ENCODE measurements around the gene SLC2A9.
A peak's percentile ranks its signal among the peaks of the same experiment; 100 is the strongest.

Gene SLC2A9

DNA sequence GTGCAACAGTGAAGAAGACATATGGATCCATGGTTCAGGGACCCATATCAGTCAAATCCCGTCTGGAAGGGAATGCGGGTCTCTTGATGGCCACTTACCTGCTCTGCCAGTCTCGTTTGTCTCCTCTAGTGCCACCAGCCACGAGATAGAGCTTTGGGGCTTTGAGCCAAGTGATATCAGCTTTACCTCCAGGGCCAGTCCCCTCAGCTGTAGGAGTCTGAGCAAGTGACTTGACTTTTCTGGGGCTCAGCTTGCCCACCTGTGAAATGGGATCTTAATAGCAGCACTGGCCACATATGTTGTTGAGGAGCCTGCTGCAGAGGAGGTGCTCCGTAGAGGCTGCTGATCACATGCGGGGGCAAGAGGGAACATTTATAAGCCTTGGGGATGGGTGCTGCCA is 1.2 kb downstream of the SLC2A9 start:
- no peak for DNase-seq (ENCODE audit: low read depth in 3 of 3, low spot score in 1 of 3)

DNA sequence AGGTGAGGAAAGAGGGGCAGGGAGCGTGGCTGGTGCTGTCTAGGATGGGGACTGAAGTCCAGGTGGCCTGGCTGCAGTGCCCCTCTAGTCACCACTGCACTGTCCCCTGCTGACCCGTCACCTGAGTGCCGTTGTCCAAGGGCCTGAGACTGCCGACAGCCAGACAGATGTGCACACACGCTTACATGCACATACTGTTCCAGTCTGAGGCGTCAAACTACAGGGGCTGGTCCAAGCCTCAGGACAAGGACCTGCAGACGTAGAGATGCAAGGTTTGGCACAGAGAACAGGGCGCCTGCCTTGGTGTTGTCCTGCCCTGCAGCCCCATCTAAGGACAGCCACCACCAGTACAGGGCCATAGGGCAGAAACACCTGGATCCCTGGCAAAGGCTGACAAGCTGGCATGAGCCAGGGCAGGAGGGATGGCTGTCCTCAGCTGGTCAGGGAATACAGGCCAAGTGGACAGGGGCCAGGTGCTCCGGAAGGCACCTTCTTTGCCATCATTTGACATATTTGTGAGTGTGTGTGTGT is 1.7 kb downstream of the SLC2A9 start:
- DNase-seq (ENCODE audit: low read depth in 3 of 3, low spot score in 1 of 3) = no peak

DNA sequence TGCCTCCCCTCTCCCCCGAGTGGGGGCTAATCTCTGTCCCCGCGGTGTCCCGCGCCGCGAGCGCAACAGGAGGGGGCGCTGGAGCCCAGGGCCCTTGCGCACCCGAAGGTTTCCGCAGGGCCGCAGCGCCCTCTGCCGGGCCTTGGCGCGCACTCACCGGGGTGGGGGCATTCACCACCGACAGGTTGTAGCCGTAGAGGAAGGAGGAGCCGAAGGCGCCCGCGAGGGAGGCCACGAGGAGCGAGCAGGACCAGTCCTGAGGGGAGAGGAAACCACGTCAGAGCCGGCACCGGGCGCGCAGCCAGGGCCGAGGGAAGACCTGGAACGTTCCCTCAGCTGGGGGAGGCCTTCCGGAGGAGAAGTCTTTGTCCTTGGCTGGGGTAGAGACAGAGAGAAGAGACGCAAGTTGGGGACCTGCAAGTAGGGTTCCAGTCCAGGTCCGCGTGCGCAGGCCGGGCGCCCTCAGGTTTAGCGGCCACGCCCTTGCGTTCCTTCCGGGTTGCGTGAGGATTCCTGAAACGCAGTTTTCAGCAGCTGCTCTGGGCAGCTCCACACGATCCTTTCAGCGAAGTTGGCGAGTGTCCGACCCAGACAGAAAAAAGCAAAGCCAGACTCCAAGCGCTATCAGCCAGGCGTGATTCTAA is 2.4 kb downstream of the SLC2A9 start:
- peak; percentile 74 to 85 (median 81) for DNase-seq (ENCODE audit: low read depth in 3 of 3, low spot score in 1 of 3)

DNA sequence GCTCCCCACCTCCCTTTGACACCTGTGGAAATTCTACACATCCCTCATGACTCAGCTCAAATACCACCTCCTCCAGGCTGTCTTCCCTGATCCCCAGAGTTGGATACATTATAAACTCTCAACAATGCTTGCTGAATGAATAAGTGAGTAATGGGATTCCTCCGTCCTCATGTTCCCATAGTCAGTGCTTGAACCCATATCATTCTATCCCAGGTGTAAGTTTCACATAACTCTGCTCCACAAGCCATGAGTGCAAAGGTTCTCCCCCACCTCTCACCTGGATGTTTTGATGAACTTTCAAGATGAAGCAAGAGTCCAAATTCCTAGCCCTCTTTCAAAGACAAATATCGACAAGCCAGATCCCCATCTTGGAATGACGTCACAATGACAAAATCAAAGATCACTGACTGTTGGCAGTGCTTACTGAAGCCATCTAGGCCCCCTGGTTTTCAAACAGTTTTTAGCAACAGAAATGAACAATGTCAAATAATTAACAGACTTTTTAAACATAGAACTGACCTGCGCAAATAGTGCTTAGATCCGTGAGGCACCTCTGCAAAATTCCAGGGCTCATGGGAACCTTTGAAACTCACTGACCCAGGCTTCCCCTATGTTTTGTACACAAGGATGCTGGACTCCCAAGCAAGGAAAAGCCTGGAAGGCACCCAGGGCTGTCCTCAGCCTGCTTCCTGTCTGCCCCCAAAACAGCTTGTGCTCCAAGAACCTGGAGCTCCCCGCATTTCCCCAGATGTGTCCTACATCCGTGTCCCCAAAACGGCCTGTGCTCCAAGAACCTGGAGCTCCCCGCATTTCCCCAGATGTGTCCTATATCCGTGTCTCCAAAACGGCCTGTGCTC is 4.0 kb downstream of the SLC2A9 start:
- no peak for DNase-seq (ENCODE audit: low read depth in 3 of 3, low spot score in 1 of 3)

DNA sequence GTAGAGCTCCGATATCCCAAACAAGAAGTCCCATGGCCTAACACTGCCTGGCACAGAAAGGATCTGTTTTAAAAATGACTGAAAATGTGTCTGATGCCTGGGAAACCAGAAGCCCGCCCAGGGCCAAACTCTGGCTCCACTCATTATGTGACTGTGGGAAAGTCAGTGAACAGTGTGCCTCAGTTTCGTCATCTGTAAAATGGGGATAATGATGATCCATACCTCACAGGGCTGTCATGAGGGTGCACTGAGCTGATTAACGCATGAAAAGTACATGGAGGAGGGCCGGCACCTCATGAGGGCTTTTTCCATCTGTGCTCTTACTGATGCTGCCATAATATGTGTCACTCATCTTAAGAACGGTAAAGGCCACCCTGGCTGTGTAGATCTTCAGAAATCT is 5.1 kb downstream of the SLC2A9 start:
- DNase-seq (ENCODE audit: low read depth in 3 of 3, low spot score in 1 of 3) = no peak

DNA sequence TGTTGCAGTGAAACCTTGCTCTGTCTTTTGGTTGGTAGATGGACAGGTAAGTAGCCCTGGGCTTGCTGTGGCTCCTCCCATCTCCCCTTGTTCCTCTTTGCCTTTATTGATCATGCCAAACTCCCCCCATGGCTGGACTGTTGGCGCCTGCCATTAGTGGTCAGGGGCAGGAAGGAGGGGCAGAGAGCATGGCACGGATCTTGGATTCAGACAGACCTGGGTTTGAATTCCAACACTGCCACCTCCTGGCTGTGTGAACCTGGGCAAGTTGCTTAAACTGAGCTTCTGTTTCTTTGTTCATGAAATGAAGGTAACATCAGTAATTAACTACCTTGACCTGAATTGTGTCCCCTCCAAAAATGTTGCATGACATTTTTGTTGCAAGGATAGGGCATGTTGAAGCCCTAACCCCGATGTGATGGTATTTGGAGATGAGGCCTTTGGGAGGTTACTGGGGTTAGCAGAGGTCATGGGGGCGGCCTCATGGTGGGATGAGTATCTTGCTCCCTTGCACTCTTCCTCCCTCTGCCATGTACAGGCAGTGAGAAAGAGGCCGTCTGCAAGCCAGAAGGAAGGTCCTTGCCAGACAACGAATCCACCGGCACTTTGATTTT is 6.0 kb downstream of the SLC2A9 start:
- no peak for DNase-seq (ENCODE audit: low read depth in 3 of 3, low spot score in 1 of 3)

DNA sequence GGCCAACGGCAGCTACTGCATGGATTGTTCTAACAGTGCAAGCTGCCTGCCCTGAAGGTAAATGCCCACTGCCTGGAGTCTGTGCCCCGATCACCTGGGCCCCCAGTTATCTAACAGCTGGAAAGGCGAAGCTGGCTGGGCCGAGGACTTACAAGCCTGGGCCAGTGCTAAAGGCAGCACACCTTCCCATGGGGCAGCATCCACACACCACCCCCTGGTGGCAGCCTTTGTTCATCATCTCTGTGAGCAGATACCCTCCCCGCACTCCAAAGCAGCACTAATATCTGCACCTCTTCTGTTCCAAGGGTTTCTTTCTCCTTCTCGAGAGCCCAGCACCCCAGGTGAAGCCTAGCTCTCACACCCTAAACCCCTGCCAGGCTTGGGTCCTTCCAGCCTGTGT is 7.6 kb downstream of the SLC2A9 start:
- no peak for DNase-seq (ENCODE audit: low read depth in 3 of 3, low spot score in 1 of 3)

DNA sequence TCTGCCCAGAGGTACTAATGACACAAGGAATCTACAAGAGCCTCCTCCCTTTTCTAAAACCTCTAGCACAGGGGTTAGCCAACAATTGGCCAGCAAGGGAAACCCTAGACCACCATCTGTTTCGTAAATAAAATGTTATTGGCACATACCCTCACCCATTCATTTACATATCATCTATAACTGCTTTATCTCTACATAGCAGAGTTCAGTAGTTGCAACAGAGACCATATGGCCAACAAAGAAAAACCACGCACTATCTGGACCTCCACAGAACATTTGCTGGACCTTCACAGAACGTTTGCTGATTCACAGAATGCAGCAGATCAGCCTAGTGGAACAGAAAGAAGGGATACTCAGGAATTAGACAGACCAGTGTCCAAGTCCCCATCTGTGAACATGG is 9.4 kb downstream of the SLC2A9 start:
- DNase-seq (ENCODE audit: low read depth in 3 of 3, low spot score in 1 of 3) = no peak

DNA sequence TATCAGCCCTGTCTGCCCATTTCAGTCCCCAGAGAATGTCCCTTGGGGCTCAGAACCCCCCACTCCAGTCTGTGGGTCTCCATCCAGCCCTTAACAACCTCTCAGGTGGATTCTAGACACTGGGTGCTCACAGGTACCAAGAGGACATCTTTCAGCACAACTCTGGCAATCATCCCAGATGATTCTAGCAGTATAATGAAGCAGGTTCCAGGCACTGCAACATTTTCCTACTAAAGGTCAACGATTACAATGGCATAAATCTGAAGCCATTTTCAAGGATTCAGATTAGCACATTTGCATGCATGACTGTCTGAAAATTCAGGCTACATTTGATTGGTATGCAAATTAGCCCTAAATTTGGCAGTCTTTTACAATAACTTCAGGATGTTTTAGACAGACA is 10.0 kb downstream of the SLC2A9 start:
- DNase-seq (ENCODE audit: low read depth in 3 of 3, low spot score in 1 of 3) = no peak

DNA sequence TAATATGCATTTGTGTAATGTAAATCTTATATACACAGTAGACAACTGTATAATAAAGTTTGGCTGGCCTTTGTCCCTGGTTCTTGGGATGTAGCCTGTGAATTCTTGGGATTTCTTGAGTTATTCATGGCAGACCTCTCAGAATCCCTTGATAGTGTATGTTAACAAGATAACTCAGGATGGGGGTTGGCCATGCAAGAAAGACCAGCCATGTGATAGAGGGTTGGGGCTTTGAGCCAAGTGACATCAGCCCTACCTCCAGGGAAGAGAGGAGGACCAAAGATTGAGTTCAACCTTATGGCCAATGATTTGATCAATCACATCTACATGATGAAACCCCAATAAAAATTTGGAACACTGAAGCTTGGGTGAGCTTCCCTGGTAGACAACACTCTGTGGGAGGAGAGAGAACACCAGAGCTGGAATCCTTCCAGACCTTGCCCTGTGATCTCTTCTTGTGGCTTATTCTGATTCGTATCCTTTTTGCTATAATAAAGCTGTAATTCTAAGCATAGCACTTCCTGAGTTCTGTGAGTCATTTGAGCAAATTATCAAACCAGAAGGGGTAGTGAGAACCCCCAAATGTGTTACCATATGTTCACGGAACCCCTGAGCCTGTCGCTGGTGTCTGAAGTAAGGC is 11.3 kb downstream of the SLC2A9 start:
- no peak for DNase-seq (ENCODE audit: low read depth in 3 of 3, low spot score in 1 of 3)

DNA sequence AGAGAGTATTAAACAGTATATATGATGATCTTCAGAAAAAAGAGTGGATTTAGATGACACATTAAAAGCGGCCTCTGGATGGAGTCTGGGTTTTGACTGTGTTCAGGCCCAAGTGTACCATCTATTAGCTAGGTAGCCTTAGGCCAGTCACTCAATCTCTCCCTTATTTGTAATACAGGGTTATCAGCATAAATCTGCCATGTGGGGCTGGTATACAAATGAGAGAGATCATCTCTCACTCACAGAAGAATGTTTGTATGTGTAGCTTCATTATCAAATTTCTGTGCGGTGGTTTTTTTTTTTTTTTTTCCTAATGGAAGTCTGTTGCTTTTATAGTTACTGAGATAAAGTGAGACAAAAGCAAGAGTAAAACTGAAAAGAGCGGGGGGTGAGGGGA is 12.7 kb downstream of the SLC2A9 start:
- DNase-seq (ENCODE audit: low read depth in 3 of 3, low spot score in 1 of 3) = no peak

DNA sequence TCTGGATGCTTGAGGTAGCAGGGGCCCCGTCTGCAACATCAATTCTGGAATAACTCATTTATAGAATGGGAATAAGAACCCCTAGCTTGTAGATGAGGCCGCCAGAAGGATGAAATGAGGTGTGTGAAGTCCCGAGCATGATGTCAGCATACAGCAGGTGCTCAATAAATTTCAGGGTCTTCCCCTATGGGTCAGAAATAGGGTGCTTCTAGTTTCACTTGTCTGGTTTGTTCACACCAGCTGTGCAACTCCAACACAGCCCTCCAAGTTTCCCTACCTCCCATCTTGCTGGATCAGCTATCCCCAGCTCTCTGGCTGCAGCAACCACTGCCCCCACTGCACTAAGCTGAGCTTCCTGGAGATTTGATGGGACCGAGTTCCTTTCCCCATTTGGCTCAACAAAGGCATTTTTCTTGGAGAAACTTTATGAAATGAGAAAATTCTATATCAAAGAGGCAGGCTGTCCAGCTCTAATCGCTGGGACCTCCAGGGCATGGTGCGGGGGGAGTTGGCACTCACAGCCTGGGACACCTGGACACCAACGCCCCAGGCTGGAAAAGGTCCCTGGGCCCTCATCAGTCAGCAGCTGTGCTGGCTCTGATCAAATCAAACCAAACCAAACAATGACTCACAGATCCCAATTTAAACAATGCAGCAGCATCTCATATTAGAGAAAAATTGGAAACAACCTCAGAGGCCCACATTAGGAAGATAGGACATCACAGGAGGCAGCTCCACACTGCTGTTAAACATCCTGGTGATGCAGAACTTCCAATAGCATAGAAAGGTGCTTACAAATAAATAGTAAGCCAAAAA is 13.3 kb downstream of the SLC2A9 start:
- DNase-seq (ENCODE audit: low read depth in 3 of 3, low spot score in 1 of 3) = no peak

DNA sequence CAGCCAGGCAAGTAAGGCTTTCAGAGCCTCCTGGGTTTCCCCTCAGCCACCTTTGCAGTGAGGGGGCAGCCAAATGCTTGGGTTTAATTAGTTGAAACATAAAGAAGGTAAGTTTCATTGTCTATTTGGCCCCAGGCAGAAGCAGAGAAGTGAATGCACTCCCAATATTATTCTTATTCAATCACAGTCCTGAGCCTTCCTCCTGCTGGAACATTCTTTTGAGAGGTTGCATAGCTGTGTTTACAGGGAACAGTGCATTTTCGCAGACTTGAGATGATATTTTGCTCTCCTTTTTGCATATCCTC is 13.9 kb downstream of the SLC2A9 start:
- DNase-seq (ENCODE audit: low read depth in 3 of 3, low spot score in 1 of 3) = no peak

DNA sequence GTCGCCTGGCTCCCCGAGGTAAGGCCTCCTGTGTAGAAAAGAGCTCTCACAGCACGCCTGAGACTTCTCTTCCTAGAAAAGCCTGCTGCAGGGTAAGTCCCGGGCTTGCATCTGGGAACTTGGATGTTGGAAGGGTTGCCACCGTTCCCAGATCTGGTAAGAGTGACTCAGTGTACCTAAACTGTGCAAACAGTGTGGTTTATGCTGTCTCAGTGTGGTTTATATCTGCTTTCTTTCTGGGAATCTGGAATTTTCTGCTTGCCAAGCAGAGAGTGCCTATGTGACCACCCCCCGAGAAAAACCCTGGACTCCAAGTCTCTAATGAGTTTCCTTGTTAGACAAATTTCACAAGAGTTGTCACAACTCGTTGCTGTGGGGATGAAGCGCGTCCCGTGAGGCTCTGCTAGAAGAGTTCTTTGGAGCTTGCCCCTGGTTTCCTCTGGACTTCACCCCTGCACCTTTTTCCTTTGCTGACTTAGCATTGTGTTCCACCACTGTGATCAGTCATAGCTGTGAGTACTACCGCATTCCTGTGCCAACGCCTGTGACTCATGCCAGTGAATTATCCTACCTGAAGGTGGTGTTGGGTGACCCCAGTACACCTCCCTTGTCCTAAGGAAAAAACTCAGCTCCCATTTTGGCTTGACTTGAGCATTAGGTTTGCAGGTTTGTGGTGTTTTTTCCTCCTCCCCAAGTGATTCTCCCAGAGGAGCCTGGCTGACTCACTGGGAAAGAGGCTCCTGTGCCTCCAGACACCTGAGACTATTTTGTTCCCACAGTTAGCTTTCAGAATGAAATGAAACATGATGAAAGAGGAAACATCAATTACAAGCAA is 14.5 kb downstream of the SLC2A9 start:
- no peak for DNase-seq (ENCODE audit: low read depth in 3 of 3, low spot score in 1 of 3)

DNA sequence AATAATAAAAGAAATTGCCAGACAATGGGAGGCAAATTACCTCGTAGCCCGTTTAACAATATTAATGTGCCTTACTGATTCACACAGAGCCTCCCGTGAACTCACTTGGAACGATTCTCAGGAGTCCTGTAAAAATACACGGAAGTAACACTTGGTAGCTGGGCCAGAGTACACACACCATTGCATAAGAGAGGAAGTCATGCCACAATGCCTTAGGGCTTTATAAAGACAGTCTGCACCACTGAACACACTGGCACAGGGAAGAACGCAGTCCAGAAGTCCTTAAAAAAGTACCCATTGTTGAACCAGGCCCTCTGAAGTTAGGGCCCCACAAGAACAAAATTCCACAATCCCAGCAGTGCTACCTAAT is 15.1 kb downstream of the SLC2A9 start:
- no peak for DNase-seq (ENCODE audit: low read depth in 3 of 3, low spot score in 1 of 3)

DNA sequence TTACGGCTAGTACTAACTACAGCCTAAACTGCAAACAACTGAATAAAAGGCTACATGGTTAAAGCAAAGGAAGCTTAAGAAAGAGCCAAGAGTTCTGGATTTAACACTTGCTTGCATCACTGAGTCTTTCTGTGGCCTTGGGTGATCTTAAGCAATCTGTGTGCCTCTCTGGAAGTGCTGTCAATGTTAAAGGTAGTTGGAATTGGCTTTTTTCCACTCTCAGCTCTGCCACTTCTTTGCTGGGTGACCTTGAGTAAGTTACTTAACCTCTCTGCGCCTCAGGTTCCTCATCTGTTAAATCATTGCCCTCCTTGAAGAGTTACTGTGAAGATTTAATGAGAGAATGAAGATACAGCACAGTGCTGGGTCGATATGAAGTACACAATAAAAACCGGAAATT is 15.7 kb downstream of the SLC2A9 start:
- DNase-seq (ENCODE audit: low read depth in 3 of 3, low spot score in 1 of 3) = no peak

DNA sequence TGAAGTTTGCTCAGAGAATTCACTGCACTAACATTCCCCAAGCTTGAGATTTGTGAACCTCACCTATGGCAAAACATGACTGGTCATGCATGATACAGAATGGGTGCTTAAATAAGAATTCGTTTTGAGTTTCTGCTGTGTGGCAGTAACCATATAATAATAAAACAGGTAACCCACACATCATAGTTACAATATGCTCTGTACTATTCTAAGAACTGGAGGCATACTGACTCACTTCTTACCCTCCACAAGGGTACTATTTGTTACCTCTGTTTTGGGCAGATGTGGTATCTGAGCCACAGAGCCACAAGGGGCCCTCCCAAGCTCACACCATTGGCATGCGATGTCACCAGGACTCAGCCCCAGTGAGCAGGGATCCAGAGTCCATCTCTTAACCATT is 17.6 kb downstream of the SLC2A9 start:
- no peak for DNase-seq (ENCODE audit: low read depth in 3 of 3, low spot score in 1 of 3)

DNA sequence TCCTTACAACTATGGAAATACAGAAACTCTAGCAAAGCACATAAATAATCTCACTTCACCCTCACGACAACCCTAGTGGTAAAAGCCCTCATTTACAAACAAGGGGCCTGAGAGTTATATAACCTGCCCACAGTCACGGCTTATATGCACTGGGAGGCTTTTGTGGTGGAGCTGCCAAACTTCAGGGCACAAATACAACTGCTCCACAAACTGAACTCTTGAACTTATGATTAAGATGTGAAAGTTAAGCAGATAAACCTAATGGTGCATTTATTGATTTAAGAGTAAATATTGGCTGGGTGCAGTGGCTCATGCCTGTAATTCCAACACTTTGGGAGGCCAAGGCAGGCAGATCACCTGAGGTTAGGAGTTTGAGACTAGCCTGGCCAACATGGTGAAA is 19.0 kb downstream of the SLC2A9 start:
- DNase-seq (ENCODE audit: low read depth in 3 of 3, low spot score in 1 of 3) = no peak

DNA sequence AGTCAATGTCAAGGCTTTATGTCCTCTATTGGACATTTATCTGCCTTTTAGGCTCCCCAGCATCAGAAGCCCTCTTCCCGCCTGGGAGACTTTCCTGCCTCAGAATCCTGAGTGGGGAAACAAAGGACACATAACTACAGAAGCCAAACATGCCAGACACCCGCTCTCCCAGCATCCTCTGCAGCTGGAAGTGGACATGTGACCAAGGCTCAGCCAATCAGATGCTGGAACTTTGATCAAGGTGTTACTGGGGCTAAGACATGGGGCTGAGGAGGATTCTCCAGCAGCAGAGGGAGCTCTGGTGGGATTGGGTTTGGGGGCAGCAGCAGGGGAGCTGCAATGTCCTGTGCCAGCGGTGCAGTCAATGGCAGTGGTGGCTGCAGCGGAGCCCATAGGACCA is 19.5 kb downstream of the SLC2A9 start:
- no peak for DNase-seq (ENCODE audit: low read depth in 3 of 3, low spot score in 1 of 3)

DNA sequence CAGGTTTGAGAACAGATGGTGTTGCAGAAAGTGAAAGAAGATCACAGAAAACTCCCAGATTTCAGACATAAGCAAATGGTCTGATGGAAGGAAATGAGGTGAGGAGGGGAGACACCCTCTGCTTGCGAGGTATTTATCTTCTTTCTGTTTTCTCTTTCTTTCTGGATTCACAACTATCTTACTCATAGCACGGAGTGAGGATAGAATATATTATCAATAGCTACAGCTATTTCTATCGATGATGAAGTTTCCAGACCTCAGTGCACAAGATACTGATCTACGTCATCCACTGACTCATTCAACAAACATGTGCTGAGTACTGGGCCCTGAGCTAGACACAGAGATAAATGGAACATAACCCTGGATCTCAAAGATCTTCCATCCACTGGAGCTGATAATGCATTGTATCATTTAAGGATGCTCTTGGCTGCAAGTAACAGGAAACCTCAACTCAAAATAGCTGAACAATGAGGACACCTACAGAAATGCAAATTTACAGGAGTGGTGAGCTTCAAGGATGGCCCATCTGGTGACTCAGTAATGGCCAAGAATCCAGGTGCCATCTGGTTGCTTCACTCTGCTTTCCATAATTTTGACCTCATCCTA is 21.2 kb downstream of the SLC2A9 start:
- DNase-seq (ENCODE audit: low read depth in 3 of 3, low spot score in 1 of 3) = no peak

All from stimulated activated CD4-positive, alpha-beta T cell treated with anti-CD3 and anti-CD28 coated beads, TNF-alpha, amount 100 ng/mL, for 1 hour (primary cell).